ENCODE data around the gene SIK2.

SIK2 gene

DNA sequence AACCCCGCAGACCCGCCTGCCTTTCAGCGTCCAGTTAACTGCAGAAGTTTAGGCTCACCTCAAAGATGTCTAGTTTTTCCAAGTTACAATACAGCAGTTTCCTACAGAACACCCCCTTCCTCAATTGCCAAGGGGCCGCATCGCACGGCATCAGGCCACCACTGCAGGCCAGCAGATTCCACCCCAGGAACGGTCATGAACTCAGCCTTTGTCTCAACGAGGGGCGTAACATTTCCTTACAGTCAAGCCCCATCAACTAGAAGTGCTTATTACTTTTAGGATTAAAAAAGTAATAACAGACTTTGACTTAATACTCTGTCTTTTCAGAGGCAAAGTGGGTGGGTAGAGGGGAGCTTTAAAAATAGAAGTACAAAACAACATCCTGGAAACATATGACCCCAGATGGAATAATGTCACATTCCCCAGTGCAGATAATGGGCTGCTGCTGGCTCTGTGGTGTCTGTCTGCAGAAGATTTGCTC, 127.6 kb downstream of the SIK2 start:
- DNase-seq (ENCODE audit: low read depth, low spot score): no peak

DNA sequence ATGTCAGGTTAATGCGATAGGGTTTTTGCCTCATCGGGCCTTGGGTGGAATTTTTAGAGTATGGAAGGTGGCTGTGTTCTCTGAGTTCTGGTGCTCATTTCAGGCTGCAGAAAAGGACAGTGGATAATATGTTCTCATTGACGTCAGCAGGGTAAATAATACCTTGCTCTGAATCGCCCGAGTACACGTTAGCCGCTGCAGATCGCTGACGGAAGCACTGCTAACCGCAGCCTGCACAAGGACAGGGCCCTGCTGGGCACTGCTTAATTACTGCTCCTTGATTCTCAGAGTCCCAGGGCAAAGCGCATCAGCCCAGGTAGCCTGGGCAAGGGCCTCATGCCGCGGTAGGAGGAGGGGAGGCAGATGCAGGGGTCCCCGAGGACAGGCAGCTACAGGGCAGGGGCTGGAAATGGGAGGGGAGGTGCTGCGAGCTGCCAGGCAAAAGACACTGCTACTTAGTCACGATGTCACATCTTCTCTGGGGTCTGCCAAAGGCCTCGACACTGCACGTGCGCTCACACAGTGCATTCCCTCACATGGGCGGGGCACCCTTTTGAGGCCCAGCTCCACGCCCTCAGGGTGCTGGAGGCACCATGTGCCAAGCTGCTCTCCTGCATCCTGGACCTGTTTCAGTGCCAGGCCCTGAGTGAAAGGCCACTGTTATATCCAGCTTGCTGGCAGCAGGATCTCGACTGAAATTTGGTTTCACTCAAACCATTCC, 128.8 kb downstream of the SIK2 start:
- DNase-seq (ENCODE audit: low read depth, low spot score): peak; percentile 26

DNA sequence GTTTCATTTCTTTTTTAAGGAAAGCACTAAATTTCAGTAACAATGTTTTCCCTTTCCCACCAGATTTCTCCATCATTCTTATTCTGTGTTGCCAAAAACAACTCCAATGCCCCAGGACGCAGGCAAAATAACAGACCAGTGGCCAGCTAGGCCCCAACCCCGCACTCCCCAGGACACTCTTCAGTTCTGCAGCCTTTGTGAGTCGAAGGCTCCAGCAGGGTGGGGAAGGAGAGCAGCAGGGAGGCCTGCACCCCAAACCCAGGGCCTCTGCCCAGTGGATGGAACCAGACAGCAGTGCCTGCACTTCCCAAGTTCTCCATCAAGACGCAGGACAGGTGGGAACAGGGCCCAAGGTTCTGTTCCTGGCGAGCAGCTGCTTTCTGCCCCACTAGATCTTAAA, 129.6 kb downstream of the SIK2 start:
- no peak for DNase-seq (ENCODE audit: low read depth, low spot score)

DNA sequence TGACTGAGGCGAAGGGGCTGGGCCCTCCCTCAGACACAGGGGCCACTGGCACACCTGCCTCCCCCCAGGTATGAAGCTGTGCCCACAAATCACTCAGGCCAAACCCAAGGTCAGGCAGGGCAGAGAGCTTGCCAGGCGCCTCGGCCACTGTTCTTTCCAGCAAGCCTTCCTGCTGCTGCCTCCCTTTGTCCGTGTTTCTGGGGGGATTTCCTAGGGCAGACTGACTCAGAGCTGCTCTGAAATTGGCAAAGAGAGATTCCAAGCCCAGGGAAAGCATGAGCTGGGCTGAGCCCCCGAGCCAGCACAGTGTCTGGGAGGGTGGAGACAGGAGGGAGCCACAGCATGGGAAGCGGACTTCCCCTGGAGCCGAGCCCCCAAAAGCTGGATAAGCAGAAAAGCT, 130.8 kb downstream of the SIK2 start:
- no peak for DNase-seq (ENCODE audit: low read depth, low spot score)

DNA sequence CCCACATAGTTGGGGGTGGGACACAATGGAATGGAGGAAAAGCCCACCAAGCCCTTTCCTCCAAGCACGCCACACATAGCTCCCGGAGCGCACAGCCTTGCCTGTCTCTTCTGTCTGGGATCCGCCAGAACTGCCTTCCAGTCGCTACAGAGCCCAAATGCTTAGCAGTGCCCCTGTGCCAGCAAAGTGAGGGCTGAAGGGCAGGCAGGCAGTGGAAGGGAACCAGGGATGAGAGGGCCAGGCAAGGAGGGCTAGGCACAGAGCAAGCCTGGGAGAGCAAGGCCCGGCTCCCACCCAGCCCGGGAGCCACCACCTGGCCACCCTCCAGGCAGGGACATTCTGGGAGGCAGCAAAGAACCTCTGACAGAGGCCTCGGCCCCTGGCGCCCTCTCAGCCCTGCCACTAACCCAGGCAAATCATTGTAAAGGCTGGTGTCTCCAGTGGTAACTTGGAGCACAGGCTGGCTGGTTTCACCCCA, 131.4 kb downstream of the SIK2 start:
- DNase-seq (ENCODE audit: low read depth, low spot score): no peak

DNA sequence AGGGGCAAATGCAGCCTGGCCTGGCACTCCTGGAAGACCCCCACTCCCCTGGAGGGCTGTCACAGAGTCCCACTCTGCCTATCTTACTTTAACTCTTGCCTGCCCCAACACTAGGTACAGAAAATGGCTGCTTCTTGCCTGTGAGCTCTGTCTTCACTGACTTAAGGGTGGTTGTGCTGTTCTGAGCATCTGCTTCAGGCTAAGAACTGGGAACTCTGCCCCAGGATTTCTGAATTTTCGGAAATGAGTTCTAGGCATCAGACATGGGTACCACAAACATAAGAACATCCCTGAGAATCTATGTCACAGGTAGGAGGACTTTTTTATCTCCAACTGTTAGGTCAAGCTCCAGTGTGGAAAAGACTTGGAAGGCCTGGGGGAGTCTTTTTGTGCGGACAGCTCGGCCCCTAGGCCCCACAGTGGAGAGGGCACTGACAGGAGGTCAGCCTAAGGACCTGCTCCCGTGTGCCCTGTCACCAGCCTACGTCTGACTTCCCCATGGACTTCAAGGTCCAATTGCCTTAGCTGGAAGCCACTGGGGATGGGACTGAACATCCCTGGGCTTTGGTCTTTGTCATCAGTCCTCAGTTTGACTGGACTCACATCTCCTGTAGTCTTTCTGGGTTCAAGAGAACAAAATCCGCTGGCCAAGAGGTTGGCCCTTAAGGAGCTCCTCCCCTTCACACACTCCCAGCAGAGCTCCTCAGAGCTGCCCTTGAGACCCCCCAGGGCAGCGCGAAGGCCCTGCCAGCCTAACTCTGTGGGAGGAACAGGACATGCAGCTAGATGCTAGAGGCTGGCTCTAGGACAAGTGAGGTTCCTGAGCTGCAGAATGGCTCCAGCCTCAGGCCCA, 132.1 kb downstream of the SIK2 start:
- no peak for DNase-seq (ENCODE audit: low read depth, low spot score)

DNA sequence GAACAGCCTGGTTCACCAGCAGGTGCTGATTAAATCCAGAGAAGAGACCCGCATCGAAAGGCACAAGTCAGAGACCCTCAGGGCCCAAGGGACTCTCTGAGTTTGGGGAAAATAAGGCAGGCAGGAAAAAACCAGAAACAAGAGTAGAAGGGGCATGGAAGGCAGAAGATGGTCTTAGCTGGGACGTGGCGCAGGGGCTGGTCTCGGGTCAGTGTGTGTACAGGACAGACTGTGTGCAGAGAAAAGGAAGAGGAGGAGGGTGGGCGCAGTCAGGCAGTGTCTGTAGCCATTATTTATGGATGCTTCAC, 132.7 kb downstream of the SIK2 start:
- no peak for DNase-seq (ENCODE audit: low read depth, low spot score)

DNA sequence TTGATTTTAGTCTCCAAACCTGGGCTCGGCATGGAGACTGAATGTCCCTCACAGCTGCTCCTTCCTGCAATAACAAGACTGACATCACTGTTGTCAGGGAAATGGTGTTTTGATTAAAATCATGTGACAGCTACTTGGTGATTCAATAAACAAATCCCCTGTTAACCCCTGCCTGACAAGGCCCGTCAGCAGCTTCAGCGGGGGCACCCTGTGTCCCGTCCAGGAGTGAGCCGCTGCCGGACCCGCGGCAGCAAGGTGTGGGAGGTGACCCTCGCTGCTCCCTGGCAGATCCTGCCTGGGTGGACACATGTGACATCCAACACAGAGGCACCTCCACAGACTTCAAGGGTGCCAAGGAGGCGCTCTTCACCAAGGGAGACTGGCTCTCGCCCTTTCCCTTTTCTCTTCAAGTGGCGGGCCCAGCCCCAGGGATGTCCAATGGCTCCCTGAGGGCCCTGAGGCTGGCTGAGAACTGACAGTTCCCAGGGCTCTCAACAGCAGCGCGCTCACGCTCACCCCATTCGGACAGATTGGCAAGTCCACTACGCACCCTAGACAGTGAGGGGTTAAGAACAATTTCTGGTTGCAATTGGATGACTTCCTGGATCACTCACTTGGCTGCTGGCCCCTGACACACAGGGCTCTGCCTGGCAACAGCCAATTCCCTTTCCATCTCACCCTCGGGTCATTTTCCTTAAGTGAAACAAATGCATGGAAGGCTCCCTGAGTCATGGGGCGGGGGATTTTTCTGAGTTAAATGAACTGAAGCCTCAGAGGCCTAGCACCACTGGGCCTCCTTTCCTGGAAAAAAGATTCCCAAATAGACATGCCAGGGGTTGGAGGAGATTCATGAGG, 133.2 kb downstream of the SIK2 start:
- DNase-seq (ENCODE audit: low read depth, low spot score): peak; percentile 66

DNA sequence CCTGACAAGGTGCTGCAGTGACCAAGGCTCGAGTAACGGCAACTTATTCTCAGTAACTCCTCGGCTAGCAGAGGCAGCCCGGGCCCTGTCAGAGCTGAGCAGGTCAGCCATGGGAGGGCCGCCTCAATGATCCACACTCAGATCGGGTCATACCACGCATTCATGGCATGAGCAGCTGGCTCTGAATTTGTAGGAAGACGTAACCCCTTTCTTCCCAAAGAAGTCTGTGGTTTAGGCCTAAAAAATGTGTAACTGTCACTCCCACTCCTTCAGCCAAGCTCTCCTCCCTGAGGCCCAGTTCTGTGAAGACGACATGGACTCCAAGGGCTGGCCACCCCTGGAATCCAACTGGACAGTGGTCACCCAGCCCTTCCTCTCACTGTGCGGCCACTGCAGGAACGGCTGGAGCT, 133.9 kb downstream of the SIK2 start:
- no peak for DNase-seq (ENCODE audit: low read depth, low spot score)

DNA sequence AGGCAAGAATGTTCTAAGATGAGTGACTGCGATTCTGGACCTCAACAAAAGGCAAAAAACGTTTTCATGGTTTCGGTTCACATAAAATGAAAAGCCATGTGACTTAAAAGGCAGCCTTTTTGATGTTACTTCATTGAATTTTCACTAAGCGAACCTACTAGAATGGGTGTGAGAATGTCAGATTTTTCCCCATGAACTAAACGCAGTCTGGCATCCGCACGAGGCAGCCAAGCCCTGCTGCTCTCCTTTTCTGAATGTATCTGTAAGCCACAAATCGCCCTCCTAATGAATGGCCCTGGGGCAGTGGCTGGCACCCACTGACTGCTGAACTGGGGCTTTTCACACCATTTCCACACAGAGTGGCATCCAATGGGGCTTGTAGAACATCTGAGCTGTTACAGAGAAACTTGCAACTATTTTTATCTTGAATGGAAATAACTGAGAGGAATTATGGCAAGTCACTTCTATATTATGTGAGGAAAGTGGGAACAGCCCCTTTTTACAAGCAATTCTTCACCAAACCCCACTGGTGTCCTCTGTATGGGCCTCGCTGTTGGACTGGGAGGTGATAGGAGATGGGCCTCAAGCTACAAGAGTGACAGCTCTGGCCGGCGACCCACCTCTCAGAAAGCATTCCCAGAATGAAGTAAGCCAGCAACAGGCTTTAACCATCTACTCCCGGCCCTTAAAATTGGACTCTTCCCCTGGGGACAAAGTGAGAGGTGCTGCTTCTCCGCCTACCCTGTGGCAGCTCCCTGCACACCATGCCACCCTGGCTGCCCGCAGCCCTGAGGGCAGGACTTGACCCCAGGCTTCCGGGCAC, 134.6 kb downstream of the SIK2 start:
- no peak for DNase-seq (ENCODE audit: low read depth, low spot score)

DNA sequence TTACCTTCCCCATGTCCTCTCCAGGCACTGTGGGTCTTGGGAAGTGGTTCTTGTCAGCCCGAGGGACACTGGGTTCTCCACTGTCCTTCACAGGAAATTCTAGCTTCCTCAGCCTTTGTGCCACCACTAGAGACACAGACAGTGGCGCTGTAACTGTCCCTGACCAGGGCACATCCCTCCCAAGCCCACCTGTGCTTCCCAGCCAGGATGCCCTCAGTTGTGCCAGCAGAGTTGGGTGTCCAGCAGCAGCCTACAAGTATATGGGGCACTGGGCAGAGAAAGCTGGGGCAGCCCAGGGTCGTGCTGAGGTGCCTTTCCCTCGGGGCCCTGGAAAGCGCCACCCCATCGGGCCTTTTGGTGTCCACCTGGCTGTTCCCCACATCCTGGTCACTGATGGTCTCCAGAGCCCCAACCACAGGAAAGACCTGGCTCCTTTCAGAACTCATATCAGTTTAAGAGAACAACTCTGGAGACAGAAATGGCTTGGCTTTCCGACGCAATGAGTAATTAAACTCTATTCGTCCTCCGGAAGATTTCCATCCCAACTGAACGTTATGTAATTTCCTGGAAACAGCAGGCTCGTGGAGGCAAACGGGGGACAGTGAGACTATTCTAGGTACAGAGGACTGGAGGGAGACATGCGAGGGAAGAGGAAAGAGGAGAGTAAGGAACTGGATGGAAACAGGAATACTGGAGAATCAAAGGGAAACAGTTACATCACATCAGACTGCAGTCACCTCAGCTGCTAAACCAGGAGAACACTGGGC, 135.4 kb downstream of the SIK2 start:
- no peak for DNase-seq (ENCODE audit: low read depth, low spot score)

DNA sequence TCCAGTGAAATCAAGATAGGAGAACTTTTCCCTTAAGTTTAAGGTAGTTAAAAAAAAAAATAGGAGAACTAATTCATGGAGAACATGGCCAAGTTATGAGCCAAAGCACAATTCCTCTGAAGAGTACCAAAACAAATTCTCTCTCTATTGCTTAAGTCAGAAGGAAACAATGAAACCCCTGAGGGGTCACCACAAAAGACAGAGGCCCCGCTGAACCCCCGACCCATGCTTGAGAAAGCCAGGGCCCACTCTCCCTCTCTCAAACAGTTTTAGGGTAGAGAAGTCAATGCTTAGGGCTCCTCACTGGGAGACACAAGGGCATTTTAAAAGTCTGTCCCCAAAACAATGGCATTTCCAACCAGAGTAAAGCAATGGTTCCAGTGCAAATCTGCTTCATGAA, 137.1 kb downstream of the SIK2 start:
- DNase-seq (ENCODE audit: low read depth, low spot score): no peak

DNA sequence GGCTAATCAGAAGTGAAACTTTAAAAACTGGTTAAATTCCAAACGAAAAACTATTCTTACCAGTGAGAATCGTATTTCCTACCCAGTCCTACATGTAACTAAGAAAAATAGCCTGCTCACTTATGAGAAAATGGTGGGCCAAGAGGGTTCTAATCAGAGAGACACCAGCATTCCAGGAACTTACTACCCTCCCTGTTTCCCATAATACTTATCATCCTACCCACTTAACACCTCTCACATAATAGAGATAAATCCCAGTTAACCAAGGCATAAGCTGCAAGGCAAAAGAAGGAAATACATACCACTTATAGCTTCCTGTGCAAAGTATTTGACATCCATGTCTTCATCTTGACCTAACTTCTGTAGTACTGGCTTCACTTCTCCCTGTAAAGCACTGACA, 139.5 kb downstream of the SIK2 start:
- DNase-seq (ENCODE audit: low read depth, low spot score): no peak

DNA sequence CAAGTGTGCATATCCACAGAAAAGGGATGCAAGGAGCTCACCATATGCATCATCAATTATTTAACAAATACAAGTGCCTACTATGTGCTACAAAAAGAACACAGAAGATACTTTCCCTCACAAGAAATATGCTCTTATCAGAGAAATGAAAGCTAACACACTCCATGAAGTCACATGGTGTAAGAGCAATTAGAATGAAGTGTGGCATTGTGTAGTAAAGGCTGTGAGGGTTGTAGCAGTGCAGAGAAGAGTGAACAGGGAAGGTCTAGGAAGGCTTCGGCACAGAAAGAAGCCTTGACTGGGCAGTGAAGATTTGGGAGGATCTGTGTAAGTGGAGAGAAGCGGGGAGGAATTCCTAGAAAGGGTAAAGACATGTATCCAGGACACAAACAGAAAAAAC, 141.5 kb downstream of the SIK2 start:
- DNase-seq (ENCODE audit: low read depth, low spot score): no peak

DNA sequence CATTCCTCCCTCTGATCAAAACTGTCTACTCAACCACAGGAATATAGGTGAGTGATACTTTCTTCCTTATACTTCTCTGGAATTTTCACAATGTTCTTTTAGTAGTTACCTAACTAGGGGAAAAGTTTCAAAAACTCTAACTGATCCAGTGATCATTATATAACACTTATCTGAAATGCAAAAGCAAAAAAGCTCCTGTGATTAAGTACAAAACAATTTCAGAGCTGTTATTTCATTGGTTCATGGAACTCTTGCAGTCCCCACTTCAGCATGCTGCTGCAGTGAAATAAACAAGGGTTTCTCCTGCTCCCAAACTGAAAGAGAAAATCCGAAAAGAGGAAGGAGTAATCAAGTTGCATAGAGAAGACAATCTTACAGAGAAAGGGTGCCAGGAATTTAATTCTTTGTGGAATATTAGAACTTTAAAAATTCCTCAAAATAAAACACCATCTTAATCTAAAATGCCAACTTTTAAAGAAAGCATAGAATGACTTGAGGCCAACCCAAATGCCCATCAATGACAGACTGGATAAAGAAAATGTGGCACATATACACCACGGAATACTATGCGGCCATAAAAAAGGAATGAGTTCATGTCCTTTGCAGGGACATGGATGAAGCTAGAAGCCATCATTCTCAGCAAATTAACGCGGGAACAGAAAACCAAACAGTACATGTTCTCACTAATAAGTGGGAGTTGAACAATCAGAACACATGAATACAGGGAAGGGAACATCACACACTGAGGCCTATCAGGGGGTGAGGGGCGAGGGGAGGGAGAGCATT, 143.7 kb downstream of the SIK2 start:
- DNase-seq (ENCODE audit: low read depth, low spot score): no peak

DNA sequence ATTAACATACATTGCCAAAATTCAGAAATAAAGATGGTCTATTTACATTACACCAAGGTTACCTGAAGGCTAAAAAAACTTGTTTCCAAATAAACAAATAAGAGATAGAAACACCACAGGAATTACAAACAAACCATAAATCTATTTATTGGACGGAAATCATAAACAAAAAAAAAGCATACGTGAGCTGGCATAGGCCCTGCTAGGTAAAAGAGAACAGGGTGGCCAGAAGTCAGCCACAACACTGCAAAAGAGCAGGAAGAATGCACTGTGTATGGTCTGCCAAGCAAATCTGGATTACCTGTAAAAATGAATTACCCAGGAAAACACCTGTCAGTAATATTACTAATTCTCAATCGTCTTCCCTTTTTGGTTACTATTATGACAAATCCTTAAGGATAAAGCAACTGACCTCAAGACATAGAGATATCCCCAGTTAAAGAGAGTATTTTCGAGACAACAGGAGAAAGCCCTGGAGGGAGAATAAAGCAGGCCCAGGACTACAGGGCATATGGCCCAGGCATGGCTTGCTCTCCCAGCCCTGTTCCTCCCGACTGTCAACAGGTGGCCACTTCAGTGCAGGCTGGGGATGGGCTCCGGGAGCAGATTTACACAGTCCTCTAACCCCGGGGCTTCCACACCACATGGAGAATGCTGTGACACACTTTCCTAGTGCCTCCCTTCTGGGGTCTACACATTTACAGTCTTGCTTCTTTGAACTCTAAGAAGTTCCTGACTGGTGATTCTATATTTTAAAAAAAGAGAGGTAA, 146.0 kb downstream of the SIK2 start:
- no peak for DNase-seq (ENCODE audit: low read depth, low spot score)

DNA sequence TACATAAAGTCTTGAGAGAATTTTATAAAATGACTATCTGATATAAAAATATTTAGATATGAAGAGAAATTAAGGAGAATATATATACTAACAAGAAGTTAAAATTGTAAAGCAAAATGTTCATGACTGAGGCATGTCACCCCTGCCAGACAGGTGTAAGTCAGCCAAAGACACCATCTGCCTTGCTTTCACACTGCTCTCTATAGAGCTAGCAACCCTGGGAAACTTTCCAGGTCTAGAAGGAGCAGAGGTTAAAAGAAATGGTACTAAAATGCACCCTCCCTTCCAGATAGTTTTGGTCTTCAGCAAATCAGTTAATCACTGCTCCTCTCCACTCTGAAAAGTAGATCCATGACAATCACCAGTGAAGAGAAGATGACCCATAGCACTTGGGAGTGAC, 147.4 kb downstream of the SIK2 start:
- DNase-seq (ENCODE audit: low read depth, low spot score): no peak

DNA sequence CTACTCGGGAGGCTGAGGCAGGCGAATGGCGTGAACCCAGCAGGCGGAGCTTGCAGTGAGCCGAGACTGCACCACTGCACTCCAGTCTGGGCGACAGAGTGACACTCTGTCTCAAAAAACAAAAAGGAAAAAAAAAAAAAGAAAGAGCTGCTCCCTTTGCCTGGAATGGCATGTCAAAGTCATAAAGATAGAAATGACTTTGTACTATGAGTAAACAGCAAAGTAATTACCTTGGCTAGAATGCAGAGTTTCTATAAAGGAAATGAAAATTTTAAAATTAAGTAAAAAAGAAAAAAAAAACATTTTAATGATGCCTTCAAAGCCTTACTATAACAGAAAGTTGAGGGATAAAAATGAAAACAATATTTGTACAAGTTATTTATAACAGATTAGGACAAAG, 153.8 kb downstream of the SIK2 start:
- DNase-seq (ENCODE audit: low read depth, low spot score): no peak

DNA sequence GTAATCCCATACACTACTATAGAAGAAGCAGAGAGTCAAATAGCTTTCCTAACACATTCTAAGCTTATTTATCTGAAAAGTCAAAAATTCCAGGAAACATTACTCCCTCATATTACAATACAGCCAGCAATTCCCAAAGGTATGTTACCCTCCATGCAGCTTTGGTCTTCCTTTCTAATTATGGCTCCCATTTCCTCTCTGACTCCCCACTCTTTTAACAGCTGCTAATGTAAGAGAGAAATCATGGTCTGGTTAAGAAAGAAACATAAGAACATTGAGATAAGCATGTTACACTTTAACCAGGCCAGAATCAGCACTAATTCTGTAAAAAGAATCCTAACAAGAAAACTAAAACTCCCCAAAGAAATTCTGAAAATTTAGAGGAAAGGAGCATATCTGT, 157.1 kb downstream of the SIK2 start:
- no peak for DNase-seq (ENCODE audit: low read depth, low spot score)

Measured in ELF-1 (cell line).